Lung microvascular endothelial cell (primary cell): ENCODE results near the gene C9orf85. TPM values are rescaled to one million over a fixed set of nuclear protein-coding genes. Genes with fewer than 3 reads are reported as not detected.

Experiments
- DNase-seq, 2 donors: peaks; one replicate each; pipeline versions ENCODE4 v3.0.0 to v3.0.0-alpha.2; 2010; ENCODE audit warnings: low read depth in 2 of 2
- total RNA-seq: library from RNA; depleted of rRNA; stranded (reverse); fragments of >200 nt; gene quantifications from 2 replicates; pipeline ENCODE4 v1.2.1, GENCODE V29; 2014

The C9orf85 gene
- total RNA-seq, 1 donor from 2014 or later = 11.9 TPM

- no peak for DNase-seq
These were observed 7.4 kb upstream of the C9orf85 start for GRCh38 chr9:71904076-71904475.

DNA sequence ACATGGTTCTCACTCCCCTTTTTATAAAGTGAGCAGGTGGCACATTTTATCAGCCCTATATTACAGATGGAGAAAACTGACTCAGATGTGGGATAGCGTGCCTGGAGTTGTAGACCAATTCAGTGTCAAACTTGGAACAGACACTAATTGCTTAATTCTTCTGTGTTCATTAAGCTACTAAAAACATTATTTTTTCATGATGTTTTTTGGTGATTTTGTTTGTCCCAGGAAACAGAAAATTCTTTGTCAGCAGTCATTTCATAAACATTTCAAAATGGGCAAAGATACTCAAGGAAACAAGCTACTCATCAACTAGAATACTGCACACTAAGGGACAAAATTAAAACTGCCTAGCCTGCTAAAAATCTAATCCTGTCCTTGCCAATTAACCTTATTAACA lies 2.6 kb upstream of the C9orf85 start:
- peak in 1 of 2 donors; percentile 14 for DNase-seq

DNA sequence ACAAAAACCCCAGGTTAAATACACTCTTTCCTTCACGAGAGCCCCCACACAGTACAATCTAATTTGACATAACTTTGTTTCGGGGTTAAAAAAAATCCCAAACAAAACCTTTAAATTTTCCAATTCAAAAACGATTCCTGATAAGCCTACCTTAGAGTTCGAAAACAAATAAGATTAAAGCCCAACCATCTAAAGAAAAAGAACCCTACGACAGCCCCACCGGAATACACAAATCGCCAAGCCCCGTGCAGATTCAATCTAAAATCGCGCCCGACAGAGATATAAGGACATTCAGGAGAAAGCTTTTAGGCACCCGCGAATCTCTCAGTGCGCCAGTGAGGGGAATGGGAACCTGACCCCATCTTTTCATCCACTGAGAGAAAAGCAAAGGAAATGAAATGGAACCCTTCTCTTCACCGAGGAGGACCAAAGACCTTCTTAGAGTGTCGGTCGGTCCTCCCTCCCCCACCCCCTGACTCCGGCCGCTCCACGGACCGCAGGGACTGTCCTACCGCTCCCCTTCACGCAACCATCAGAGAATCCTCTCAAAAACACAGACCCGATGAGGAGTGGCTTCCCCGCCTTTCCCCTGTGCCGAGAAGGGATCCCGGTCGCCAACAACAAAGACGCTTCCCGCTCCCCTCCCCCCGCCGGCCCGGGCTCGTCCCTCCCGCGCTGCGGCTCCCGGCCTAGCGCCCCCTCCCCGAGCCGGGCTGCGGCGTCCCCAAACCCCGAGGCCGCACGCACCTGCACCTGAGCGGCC lies 1.4 kb upstream of the C9orf85 start:
- DNase-seq = peak; percentile 51 to 69

- DNase-seq = no peak
These were observed 784 bp upstream of the C9orf85 start for GRCh38 chr9:71910650-71911060.

- peak; percentile 88 to 94 for DNase-seq
These were observed 483 bp downstream of the C9orf85 start for GRCh38 chr9:71911908-71912335.

- no peak for DNase-seq
These were observed 4.1 kb downstream of the C9orf85 start for GRCh38 chr9:71915495-71915894.

- no peak for DNase-seq
These were observed 5.5 kb downstream of the C9orf85 start for GRCh38 chr9:71916834-71917534.

DNA sequence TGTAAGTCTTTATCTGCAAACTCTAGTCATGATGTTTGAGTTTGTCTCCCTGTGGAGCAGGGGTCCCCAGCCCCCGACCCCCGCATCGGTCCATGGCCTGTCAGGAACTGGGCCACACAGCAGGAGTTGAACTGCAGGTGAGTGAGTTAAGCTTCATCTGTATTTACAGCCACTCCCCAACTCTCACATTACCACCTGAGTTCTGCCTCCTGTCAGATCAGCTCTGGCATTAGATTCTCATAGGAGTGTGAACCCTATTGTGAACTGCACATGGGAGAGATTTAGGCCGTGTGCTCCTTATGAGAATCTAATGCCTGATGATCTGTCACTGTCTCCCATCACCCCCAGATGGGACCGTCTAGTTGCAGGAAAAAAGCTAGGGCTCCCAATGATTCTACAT lies 7.0 kb downstream of the C9orf85 start:
- DNase-seq = no peak

- no peak for DNase-seq
These were observed 9.2 kb downstream of the C9orf85 start for GRCh38 chr9:71920456-71921189.

- DNase-seq = peak in 1 of 2 donors; percentile 6
These were observed 9.9 kb downstream of the C9orf85 start for GRCh38 chr9:71921190-71921814.

DNA sequence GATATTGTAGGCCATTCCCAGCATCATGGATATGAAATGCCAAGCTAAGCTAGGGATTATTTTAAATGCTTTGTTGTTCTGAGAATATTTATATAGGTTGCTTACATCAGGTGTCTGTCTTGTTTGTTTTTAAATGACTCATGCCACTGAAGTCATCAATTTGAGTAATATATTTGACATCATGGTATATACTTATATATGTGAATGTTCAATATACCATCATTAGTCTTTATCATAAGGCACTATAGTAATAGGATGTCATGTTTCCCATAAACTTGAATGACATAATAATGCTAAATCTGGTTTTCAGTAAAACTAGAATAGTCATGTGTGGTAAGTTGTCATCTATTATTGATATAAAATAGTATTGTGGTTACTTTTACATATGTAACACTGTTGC lies 13.1 kb downstream of the C9orf85 start:
- DNase-seq = no peak

DNA sequence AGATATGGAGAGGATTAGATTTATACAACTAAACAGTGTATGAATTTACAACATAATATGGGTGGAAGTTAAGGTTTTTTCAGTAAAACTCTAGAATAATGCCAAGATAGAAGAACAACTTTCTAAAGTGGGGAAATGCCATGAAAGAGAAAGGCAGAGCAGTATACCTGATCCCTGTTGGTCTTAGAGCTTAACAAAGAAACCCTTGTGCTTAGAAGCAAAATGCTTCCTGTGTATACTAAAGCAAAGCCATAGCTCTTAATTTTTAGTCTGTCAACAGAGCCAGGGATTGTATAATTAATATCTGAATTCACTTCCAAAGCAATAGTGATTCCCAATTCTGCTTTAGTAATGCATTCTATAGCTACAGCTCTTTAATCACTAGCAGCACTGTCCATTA lies 14.4 kb downstream of the C9orf85 start:
- DNase-seq = no peak

DNA sequence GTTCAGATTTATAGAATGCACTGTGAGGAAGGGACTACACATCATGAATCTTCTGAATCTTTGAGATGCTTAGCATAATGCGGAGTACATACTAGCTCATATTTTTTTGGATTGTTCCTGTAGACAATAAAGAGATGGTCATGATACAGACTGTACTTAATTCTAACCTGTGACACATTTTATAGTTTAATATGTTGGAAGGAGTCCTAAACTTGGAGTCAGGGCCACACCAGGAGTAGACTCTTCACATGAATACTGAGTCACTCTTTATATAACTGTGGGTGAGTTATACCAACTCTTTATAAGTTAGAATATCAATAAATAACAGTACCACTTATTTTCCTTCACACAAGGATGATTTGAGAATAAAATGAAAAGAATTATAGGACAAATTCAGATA lies 16.9 kb downstream of the C9orf85 start:
- DNase-seq = no peak

- no peak for DNase-seq
These were observed 17.4 kb downstream of the C9orf85 start for GRCh38 chr9:71928806-71929205.

DNA sequence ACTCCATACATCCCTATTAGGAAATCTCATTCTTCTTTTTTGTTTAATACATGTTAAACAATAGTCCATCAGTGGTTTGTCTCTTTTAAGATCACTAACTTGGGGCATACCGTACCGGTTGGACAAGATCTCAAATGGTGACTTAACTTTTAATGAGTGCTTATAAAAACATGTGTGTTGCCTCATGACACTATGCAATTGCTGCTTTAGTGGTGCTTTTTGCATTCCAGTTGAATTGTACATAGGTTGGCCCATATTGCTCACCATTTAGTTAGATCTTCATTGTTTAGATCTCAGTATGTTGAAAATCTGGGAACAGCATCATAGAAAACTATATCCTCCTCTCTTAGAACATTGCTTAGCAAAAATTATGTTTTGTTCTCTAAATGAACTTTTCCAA lies 17.8 kb downstream of the C9orf85 start:
- no peak for DNase-seq

DNA sequence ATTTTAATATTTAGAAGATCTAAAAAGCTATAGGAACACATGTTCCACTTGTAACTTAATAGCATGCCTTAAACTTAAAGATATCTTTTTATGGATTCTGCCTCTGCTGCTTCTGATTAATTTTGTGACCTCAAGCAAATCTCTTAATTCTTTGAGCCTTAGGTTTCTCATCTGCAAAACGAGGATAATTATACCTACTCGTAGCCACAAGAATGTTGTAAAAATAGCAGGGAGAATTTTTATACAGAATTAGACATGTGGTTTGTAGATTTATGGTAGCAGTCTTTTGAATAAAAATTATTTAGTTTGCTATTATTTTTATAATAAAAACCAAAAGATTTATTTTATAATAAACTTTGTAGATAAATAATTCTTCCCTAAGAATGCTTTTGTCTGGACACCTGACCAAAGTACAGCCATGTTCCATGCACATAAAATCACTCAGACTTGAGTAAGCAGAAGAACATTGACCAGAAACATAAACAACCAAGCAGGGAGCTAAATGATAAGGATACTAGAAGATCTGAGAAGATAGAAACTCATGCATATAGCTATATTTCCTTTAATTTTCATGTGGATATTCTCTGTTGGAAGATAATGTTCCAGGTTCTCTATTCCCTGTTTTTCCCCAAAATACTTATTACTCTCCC lies 18.5 kb downstream of the C9orf85 start:
- no peak for DNase-seq

DNA sequence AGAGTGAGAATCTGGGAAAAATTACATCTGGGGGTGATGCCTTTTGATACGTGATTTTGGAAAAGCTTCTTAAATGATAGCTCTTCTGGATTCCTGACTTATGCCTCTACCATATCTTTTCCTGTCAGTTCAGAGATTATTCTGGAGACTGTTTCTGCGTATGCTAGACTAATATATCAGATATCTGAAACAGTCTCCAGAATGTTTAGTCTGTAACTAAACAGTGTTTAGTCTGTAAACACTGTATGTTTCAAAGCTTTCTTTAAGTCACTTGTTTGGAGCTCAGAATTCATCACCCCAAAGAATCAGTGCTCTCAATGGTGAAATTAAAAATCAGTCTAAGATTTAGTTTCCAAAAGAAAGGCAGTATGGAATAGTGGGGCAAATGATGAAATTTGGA lies 19.7 kb downstream of the C9orf85 start:
- no peak for DNase-seq

DNA sequence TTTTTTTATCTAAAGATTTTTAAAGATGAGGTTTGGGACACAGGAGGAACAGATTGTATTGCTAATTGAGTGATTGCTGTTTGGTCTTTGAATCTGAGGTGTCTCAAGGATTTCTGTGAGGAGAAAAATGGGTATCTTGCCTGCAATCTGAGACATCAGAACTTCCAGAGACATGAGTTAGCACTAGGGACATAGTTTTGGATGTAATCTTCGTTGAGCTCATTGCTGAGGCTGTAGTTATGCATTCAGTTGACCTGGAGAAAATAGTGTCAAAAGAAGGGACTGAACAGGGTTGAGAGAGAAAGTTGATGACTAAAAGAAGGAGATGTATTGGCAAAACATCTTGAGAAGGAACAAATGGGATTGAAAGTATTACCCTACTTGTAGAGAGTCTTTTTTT lies 24.6 kb downstream of the C9orf85 start:
- no peak for DNase-seq

DNA sequence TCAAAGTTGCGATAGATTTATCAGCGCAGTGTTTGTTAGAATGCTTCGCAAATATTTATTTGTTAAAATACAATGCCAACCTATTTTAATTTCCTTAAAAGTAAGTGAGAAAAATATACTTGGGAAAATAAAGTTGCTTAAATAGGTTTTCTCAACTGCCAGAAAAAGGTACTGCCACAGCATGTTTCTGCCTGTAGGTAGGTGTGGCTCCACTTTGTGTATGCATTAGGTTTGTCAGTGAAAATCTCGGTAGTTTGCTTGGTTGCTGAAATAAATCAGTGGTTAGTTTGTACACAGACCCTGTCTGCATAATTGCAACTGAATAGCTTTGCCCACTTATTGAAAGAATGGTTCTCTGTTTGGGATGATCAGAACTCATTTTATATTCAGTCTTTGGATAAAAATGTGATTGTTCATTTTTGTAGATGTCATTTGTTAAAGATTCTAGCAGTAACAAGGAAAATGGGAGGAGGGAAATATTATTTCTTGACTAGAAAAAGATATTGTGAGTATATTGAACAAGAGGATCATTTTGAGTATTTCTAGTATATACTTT lies 25.7 kb downstream of the C9orf85 start:
- DNase-seq = no peak

DNA sequence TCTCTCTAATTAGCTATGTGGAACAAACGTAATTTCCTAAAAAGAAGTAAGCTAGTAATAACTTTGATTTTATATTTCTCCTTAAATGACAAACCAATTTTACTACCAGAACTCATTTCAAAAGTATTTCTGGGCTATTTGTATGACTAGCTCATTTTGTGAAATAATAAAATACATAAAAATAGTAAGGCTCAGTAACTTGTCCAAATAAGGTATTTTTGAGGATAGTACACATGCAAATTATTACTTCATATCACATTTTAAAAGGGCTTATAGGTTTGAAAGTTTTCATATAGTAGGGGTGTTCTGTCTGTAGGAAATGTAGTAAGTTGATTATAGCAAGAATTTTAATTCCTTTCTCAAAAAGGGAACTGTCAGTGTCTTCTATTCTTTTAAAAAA lies 26.5 kb downstream of the C9orf85 start:
- no peak for DNase-seq

- DNase-seq = no peak
These were observed 29.7 kb downstream of the C9orf85 start for GRCh38 chr9:71941060-71941568.
